DMS53 treated with DMSO at 0.1 percent for 48 hours (cell line): Measurements from ENCODE around the gene SPINDOC.

ENCODE experiments used
- DNase-seq: peaks from one replicate; lab custom pipeline; 2025; ENCODE audit not compliant: unreplicated experiment; lab: John Stamatoyannopoulos, UW

Gene SPINDOC

GRCh38 chr11:63832336-63832735, 19.1 kb downstream of the SPINDOC start:
- DNase-seq = no peak

GRCh38 chr11:63833048-63833447, 19.8 kb downstream of the SPINDOC start:
- DNase-seq = no peak

- DNase-seq = no peak
Observed at GRCh38 chr11:63834535-63835157, 21.4 kb downstream of the SPINDOC start.

- DNase-seq = no peak
Observed at GRCh38 chr11:63835158-63835545, 21.9 kb downstream of the SPINDOC start.

GRCh38 chr11:63837027-63837688, 23.9 kb downstream of the SPINDOC start:
- DNase-seq = peak; percentile 78

GRCh38 chr11:63837739-63838138, 24.5 kb downstream of the SPINDOC start:
- peak; percentile 42 for DNase-seq

- DNase-seq = no peak
Observed at GRCh38 chr11:63838150-63838677, 25.0 kb downstream of the SPINDOC start.

GRCh38 chr11:63838678-63839507, 25.6 kb downstream of the SPINDOC start, which contains the start of gene MARK2:
TSS of gene MARK2 (plus strand) at chr11:63839110. CDS start at chr11:63839507, 397 bp downstream.
- peak; percentile 98 for DNase-seq

- peak; percentile 1 for DNase-seq
Observed at GRCh38 chr11:63839508-63840355, 26.5 kb downstream of the SPINDOC start.

- no peak for DNase-seq
Observed at GRCh38 chr11:63840356-63841060, 27.3 kb downstream of the SPINDOC start.

- no peak for DNase-seq
Observed at GRCh38 chr11:63841554-63841953, 28.3 kb downstream of the SPINDOC start.

- DNase-seq = no peak
Observed at GRCh38 chr11:63843041-63843440, 29.8 kb downstream of the SPINDOC start.

GRCh38 chr11:63844836-63845235, 31.6 kb downstream of the SPINDOC start:
- DNase-seq = no peak

- peak; percentile 10 for DNase-seq
Observed at GRCh38 chr11:63845303-63845702, 32.0 kb downstream of the SPINDOC start.

GRCh38 chr11:63845911-63846310, 32.7 kb downstream of the SPINDOC start:
- DNase-seq = no peak

GRCh38 chr11:63846897-63847296, 33.6 kb downstream of the SPINDOC start:
- no peak for DNase-seq

- peak; percentile 32 for DNase-seq
Observed at GRCh38 chr11:63847363-63847762, 34.1 kb downstream of the SPINDOC start.

- no peak for DNase-seq
Observed at GRCh38 chr11:63849691-63850090, 36.4 kb downstream of the SPINDOC start.

- no peak for DNase-seq
Observed at GRCh38 chr11:63850920-63851319, 37.7 kb downstream of the SPINDOC start.

GRCh38 chr11:63851364-63851763, 38.1 kb downstream of the SPINDOC start:
- DNase-seq = no peak
